Fibroblast of skin of abdomen (primary cell): ENCODE data around the gene CCDC33.
"Not testable (repeated sequence)": the region's sequence is repeated elsewhere in the genome, so short reads cannot be mapped to it uniquely, and the experiment has no call there.

Experiments used
- DNase-seq: peaks from one replicate; pipeline ENCODE4 v3.0.0-alpha.2; 2013

CCDC33 gene

GRCh38 chr15:74337146-74337545 lies 101.0 kb downstream of the CCDC33 start:
- no peak for DNase-seq

- no peak for DNase-seq
Observed at GRCh38 chr15:74337607-74338211, 101.6 kb downstream of the CCDC33 start.

- no peak for DNase-seq
Observed at GRCh38 chr15:74338676-74339075, 102.5 kb downstream of the CCDC33 start.

GRCh38 chr15:74339371-74339770 lies 103.2 kb downstream of the CCDC33 start:
- DNase-seq, result no peak

GRCh38 chr15:74340150-74340549 lies 104.0 kb downstream of the CCDC33 start:
- DNase-seq, result no peak

GRCh38 chr15:74343127-74343796 lies 107.1 kb downstream of the CCDC33 start:
- DNase-seq, result no peak

- DNase-seq, result no peak
Observed at GRCh38 chr15:74343797-74344127, 107.6 kb downstream of the CCDC33 start.

GRCh38 chr15:74345051-74345450 lies 108.9 kb downstream of the CCDC33 start:
- peak; percentile 37 for DNase-seq

GRCh38 chr15:74347757-74348250 lies 111.7 kb downstream of the CCDC33 start:
- DNase-seq, result no peak

- DNase-seq, result no peak
Observed at GRCh38 chr15:74349241-74349778, 113.2 kb downstream of the CCDC33 start.

- no peak for DNase-seq
Observed at GRCh38 chr15:74350295-74351275, 114.5 kb downstream of the CCDC33 start.

- DNase-seq, result no peak
Observed at GRCh38 chr15:74351670-74352069, 115.5 kb downstream of the CCDC33 start.

GRCh38 chr15:74352393-74352910 lies 116.3 kb downstream of the CCDC33 start:
- no peak for DNase-seq

GRCh38 chr15:74353992-74354391 lies 117.9 kb downstream of the CCDC33 start:
- not testable (repeated sequence) for DNase-seq

GRCh38 chr15:74356050-74356449 lies 119.9 kb downstream of the CCDC33 start:
- DNase-seq, result not testable (repeated sequence)

- not testable (repeated sequence) for DNase-seq
Observed at GRCh38 chr15:74357514-74357913, 121.4 kb downstream of the CCDC33 start.

- DNase-seq, result not testable (repeated sequence)
Observed at GRCh38 chr15:74359376-74359775, 123.2 kb downstream of the CCDC33 start.

- not testable (repeated sequence) for DNase-seq
Observed at GRCh38 chr15:74360855-74361254, 124.7 kb downstream of the CCDC33 start.

GRCh38 chr15:74362482-74362881 lies 126.4 kb downstream of the CCDC33 start:
- no peak for DNase-seq

GRCh38 chr15:74364936-74365597 lies 128.9 kb downstream of the CCDC33 start:
- no peak for DNase-seq

- peak; percentile 69 for DNase-seq
Observed at GRCh38 chr15:74365598-74366445, 129.7 kb downstream of the CCDC33 start.
